ENCODE data around the gene TST. TPM values are rescaled to one million over a fixed set of nuclear protein-coding genes. Genes with fewer than 3 reads are reported as not detected.

Gene TST
- polyA plus RNA-seq, 3 donors = 17.3 to 41.7 (median 34.5) TPM

DNA sequence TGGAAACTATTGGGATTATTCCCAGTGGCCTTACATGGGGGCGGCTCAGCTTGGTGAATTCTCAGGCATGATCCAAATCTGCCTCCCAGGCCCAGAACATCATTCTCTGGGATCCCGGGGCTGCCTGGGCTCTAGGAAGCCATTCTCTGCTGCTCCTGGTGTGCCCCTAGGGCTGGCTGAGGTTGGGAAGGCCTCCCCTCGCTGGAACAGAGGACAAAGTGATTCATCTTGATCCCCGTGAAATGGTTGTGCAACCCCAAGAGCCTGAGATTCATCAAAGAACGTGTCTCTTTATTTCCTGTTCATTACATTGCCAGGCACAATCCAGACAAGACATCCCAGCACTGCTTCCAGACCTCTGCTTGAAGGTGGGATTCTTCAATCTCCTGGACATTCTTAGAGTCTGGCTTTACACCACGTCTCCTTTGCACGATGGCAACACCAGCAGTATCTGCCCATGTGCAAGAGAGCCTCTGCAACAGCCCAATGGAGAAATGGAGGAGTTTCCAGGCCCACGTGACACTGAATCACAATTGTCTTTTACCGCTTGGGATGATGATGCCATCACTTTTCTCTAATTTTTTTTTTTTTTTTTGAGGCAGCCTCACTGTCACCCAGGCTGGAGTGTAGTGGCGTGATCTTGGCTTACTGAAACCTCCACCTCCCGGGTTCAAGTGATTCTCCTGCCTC lies 52.3 kb downstream of the TST start:
- no peaks in the 10 kb centered on the region for H4K20me1 ChIP-seq (ENCODE audit: insufficient read depth, low read length)
- H3K4me1 Mint-ChIP-seq = peaks cover 26% of the 10 kb centered on the region
- H3K4me2 ChIP-seq (replicated peaks; ENCODE audit: extremely low read depth, low read length, poor library complexity, severe bottlenecking) = no peak overlapping the region
- H3K27me3 Mint-ChIP-seq (ENCODE audit: low read depth in 3 of 3) = peaks cover 0 to 9% (median 2%) of the 10 kb centered on the region in 3 donors
- H3K27ac ChIP-seq (ENCODE audit: low read depth in 1 of 2, low read length in 2 of 2) = peak overlapping the region in 1 of 2 donors; percentile 27
- peak overlapping the region; percentile 47 to 82 (median 76) for H3K27ac Mint-ChIP-seq
- TF ChIP-seq, protein P1, sequence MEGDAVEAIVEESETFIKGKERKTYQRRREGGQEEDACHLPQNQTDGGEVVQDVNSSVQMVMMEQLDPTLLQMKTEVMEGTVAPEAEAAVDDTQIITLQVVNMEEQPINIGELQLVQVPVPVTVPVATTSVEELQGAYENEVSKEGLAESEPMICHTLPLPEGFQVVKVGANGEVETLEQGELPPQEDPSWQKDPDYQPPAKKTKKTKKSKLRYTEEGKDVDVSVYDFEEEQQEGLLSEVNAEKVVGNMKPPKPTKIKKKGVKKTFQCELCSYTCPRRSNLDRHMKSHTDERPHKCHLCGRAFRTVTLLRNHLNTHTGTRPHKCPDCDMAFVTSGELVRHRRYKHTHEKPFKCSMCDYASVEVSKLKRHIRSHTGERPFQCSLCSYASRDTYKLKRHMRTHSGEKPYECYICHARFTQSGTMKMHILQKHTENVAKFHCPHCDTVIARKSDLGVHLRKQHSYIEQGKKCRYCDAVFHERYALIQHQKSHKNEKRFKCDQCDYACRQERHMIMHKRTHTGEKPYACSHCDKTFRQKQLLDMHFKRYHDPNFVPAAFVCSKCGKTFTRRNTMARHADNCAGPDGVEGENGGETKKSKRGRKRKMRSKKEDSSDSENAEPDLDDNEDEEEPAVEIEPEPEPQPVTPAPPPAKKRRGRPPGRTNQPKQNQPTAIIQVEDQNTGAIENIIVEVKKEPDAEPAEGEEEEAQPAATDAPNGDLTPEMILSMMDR (IDR thresholded peaks at IDR 0.05) = no peak
- no peaks in the 10 kb centered on the region for H3K79me2 ChIP-seq (ENCODE audit: insufficient read depth, low read length)
- intact Hi-C loops (cut with micrococcal nuclease) = no loop called here
- DNase-seq = peak; percentile 57 to 85 (median 66)
- 62% methylated on average over 9 of the region's 11 CpGs for WGBS (ENCODE audit: insufficient coverage)
- no peaks in the 10 kb centered on the region for H3K9me3 ChIP-seq (replicated peaks in 1 of 2; ENCODE audit: control insufficient read depth in 1 of 2, insufficient read depth in 1 of 2, low read length in 2 of 2)
- peaks cover 0 to 3% (median 0%) of the 10 kb centered on the region in 7 donors for H3K9me3 Mint-ChIP-seq
- peaks cover 19 to 34% of the 10 kb centered on the region in 2 donors for H3K4me1 ChIP-seq (ENCODE audit: control insufficient read depth in 1 of 2, insufficient read depth in 2 of 2, low read length in 2 of 2)
- no peaks in the 10 kb centered on the region for H3K36me3 Mint-ChIP-seq
- no peaks in the 10 kb centered on the region for H3K27me3 ChIP-seq (ENCODE audit: control insufficient read depth in 2 of 2, insufficient read depth in 2 of 2, low read length in 2 of 2)
- no peak overlapping the region for H3K4me3 ChIP-seq (replicated peaks in 1 of 3; ENCODE audit: low read depth in 2 of 3, low read length in 3 of 3)
- no peaks in the 10 kb centered on the region for H3K36me3 ChIP-seq (replicated peaks in 1 of 2; ENCODE audit: control insufficient read depth in 1 of 2, insufficient read depth in 2 of 2, low read length in 2 of 2)
- H3K4me3 Mint-ChIP-seq = no peak overlapping the region
- H3K9ac ChIP-seq (ENCODE audit: insufficient read depth, low read length, poor library complexity, severe bottlenecking) = no peak overlapping the region
- no peak overlapping the region for H2AFZ ChIP-seq (ENCODE audit: insufficient read depth, low read depth, low read length, poor library complexity, severe bottlenecking)

DNA sequence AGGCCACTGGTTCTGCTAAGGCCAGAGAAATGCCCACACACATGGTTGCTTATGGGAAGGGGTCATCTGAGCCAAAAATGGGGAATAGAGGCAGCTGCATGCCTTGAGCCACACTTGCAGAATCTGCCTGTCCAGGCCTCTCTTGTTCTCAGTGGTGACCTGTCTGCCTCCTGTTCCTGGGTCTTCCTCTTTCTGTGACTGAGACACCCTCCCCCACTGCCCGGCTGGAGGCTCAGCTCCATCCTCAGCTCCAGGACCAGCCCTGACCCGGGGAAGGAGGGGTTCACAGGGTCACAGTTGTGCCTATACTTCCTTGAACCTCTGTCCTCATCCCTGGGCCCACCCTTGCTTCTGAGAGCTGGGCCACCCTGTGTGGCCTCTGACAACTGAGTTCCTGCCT lies 53.6 kb downstream of the TST start:
- no peak overlapping the region for H3K27ac ChIP-seq (ENCODE audit: low read depth in 1 of 2, low read length in 2 of 2)
- Mint-ChIP-seq H3K4me1 (peaks cover 26% of the 10 kb centered on the region), H3K36me3 (no peaks in the 10 kb centered on the region), H3K27ac (peak overlapping the region in 5 of 7 donors; percentile 30 to 76 (median 62)), H3K4me3 (no peak overlapping the region), H3K27me3 (ENCODE audit: low read depth in 3 of 3) (peaks cover 7 to 15% (median 8%) of the 10 kb centered on the region in 3 donors), H3K9me3 (peaks cover 0 to 3% (median 0%) of the 10 kb centered on the region in 7 donors)
- H3K9me3 ChIP-seq (replicated peaks in 1 of 2; ENCODE audit: control insufficient read depth in 1 of 2, insufficient read depth in 1 of 2, low read length in 2 of 2) = no peaks in the 10 kb centered on the region
- H2AFZ ChIP-seq (ENCODE audit: insufficient read depth, low read depth, low read length, poor library complexity, severe bottlenecking) = no peak overlapping the region
- TF ChIP-seq, protein P1 (IDR thresholded peaks at IDR 0.05) = no peak
- 40% methylated on average over 1 of the region's 2 CpGs for WGBS (ENCODE audit: insufficient coverage)
- H3K9ac ChIP-seq (ENCODE audit: insufficient read depth, low read length, poor library complexity, severe bottlenecking) = no peak overlapping the region
- intact Hi-C loops (cut with micrococcal nuclease) = no loop called here
- peak in 2 of 3 donors; percentile 19 to 56 for DNase-seq
- H3K4me3 ChIP-seq (replicated peaks in 1 of 3; ENCODE audit: low read depth in 2 of 3, low read length in 3 of 3) = no peak overlapping the region
- no peaks in the 10 kb centered on the region for H3K79me2 ChIP-seq (ENCODE audit: insufficient read depth, low read length)
- H3K4me1 ChIP-seq (ENCODE audit: control insufficient read depth in 1 of 2, insufficient read depth in 2 of 2, low read length in 2 of 2) = peaks cover 19 to 34% of the 10 kb centered on the region in 2 donors
- no peaks in the 10 kb centered on the region for H4K20me1 ChIP-seq (ENCODE audit: insufficient read depth, low read length)
- H3K27me3 ChIP-seq (ENCODE audit: control insufficient read depth in 2 of 2, insufficient read depth in 2 of 2, low read length in 2 of 2) = peaks cover 0 to 8% of the 10 kb centered on the region in 2 donors
- H3K36me3 ChIP-seq (replicated peaks in 1 of 2; ENCODE audit: control insufficient read depth in 1 of 2, insufficient read depth in 2 of 2, low read length in 2 of 2) = no peaks in the 10 kb centered on the region
- H3K4me2 ChIP-seq (replicated peaks; ENCODE audit: extremely low read depth, low read length, poor library complexity, severe bottlenecking) = no peak overlapping the region

All from CD14-positive monocyte (primary cell).